Measurements from ENCODE around the gene DHX38.

DNA sequence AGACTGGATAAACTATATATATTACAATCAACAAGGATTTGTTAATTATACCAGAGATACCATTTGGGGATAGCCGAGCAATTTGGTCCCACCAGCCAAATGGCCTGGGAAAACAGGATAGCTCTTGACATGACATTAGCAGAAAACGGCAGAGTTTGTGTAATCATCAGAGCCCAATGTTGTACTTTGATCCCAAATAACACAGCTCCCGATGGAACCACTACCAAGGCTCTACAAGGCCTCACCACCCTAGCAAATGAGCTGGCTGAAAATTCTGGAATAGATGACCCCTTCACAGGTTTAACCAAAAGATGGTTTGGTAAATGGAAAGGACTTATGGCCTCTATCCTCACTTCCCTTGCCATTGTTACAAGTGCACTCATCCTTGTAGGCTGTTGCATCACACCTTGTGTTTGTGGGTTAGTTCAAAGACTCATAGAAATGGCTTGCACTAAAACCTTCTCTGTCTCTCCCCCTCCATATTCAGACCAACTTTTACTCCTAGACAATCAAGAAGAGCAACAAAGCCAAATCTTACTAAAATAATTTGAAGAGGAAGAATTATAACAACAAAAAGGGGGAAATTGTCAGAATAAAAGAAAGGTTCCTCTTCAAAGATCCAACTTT lies 9.8 kb upstream of the DHX38 start:
- TF ChIP-seq, protein P1, sequence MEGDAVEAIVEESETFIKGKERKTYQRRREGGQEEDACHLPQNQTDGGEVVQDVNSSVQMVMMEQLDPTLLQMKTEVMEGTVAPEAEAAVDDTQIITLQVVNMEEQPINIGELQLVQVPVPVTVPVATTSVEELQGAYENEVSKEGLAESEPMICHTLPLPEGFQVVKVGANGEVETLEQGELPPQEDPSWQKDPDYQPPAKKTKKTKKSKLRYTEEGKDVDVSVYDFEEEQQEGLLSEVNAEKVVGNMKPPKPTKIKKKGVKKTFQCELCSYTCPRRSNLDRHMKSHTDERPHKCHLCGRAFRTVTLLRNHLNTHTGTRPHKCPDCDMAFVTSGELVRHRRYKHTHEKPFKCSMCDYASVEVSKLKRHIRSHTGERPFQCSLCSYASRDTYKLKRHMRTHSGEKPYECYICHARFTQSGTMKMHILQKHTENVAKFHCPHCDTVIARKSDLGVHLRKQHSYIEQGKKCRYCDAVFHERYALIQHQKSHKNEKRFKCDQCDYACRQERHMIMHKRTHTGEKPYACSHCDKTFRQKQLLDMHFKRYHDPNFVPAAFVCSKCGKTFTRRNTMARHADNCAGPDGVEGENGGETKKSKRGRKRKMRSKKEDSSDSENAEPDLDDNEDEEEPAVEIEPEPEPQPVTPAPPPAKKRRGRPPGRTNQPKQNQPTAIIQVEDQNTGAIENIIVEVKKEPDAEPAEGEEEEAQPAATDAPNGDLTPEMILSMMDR (IDR thresholded peaks at IDR 0.05): no peak
- no peak for TF ChIP-seq POLR2A (IDR thresholded peaks at IDR 0.05)

Data from transverse colon (tissue), 3 donors.